Measurements from ENCODE around the gene COL23A1. TPM values are rescaled to one million over a fixed set of nuclear protein-coding genes. Genes with fewer than 3 reads are reported as not detected.

Gene COL23A1
- total RNA-seq, 4 donors from 2014 or later: 2.5 to 3.4 (median 3.0) TPM

DNA sequence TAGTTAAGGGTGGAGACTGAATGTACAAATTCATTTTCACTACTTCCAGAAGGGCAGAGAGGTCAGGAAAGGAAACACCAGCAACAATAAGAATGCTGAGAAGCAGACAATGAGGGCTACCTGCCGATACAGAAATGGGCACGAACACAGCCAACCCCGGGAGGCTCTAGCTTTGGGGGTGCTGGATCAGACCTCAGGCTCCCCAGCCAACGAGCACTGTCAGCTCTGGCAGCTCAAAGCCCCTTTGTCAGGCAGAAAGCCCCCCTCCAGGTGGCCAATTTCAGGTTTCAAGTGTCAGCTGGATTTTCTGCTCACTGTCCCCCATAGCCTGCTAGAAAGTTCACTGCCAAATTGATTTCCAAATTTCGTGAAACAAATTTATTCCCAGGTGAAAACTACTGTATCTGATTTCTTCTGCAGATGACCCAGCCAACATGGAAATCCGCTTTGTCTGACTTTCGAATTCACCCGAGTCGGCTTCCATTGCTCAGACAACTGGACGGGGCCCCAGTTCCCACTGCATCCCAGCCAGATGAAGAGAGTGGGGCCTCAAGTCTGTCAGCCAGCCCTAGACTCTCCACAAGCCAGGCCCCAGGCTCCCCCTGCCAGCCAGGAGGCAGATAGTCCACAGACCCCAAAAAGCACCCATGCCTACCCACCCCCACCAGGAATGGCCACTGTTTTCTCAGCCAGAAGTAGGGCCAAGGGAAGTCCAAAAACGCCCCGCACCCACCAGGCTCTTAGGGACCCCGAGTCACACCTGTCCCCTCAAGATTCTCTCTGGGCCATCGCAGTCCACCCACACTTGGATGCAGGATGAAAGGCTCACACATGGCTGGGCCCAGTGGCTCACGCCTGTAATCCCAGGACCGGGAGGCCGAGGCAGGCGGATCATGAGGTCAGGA is 261.1 kb downstream of the COL23A1 start:
- intact Hi-C loops (cut with DNase I; ENCODE audit: low total_unique reads): no loop called here
- TF ChIP-seq POLR2A (IDR thresholded peaks at IDR 0.05) (no peak), CTCF (IDR thresholded peaks at IDR 0.05) (no peak)
- no peak overlapping the region for H3K4me3 ChIP-seq (ENCODE audit: low read depth, poor library complexity, severe bottlenecking)
- 90 to 93% methylated on average over 18 of the region's 18 CpGs for WGBS, 2 donors
- no peak for DNase-seq (ENCODE audit: low spot score in 2 of 2)

- TF ChIP-seq POLR2A (IDR thresholded peaks at IDR 0.05) (no peak), CTCF (IDR thresholded peaks at IDR 0.05) (no peak)
- intact Hi-C loops (cut with DNase I; ENCODE audit: low total_unique reads): no loop called here
- 84 to 86% methylated on average over 15 to 18 of the region's 18 CpGs for WGBS, 2 donors
- DNase-seq (ENCODE audit: low spot score in 2 of 2): no peak
- H3K4me3 ChIP-seq (ENCODE audit: low read depth, poor library complexity, severe bottlenecking): no peak overlapping the region
Observed at GRCh38 chr5:178327931-178328711, 262.1 kb downstream of the COL23A1 start.

GRCh38 chr5:178327446-178327845 is 262.7 kb downstream of the COL23A1 start:
- intact Hi-C loops (cut with DNase I; ENCODE audit: low total_unique reads): no loop called here
- no peak for TF ChIP-seq CTCF (IDR thresholded peaks at IDR 0.05)
- no peak for TF ChIP-seq POLR2A (IDR thresholded peaks at IDR 0.05)
- 89 to 98% methylated on average over 9 to 10 of the region's 10 CpGs for WGBS, 2 donors
- H3K4me3 ChIP-seq (ENCODE audit: low read depth, poor library complexity, severe bottlenecking): no peak overlapping the region
- no peak for DNase-seq (ENCODE audit: low spot score in 2 of 2)

- 61 to 74% methylated on average over 7 of the region's 7 CpGs for WGBS, 2 donors
- TF ChIP-seq CTCF (IDR thresholded peaks at IDR 0.05) (no peak), POLR2A (IDR thresholded peaks at IDR 0.05) (no peak)
- intact Hi-C loops (cut with DNase I; ENCODE audit: low total_unique reads): no loop called here
Observed at GRCh38 chr5:178326374-178326715, 263.8 kb downstream of the COL23A1 start.

DNA sequence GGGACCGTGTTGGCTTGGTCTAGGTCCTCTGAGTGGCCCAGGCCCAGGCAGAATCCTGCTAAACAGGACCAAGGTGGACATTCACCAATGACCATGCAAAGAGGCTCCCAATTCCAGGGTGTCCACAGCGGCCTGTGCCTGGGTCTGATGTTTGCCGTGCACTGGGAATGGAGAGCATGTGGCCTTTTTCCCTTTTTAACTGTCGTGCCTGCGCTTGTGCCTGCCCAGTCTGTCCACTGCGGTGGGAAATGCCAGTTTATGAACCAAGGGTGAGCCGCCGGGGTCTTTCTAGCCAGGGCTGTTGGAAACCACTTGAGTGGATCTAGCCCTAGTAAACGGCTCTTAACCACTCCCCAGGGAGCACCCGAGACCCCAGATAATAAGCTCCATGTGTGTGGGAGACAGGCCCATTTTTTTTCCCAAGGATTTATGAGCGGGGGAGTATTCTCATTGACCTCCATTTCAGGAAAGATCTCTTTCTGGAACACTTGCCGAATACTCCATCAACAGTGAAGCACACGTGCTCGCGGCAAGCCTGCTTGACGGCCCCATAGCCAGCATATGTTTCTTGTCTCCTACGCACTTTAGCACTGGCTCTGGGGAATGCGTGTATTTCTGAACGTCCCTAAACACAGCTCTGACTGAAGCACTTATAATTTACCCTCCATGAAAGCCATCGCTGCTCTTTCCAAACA is 264.4 kb downstream of the COL23A1 start:
- WGBS, 2 donors: 77 to 88% methylated on average over 19 to 20 of the region's 20 CpGs
- intact Hi-C loops (cut with DNase I; ENCODE audit: low total_unique reads): no loop called here
- DNase-seq (ENCODE audit: low spot score in 2 of 2): no peak
- H3K4me3 ChIP-seq (ENCODE audit: low read depth, poor library complexity, severe bottlenecking): no peak overlapping the region
- TF ChIP-seq POLR2A (IDR thresholded peaks at IDR 0.05) (no peak), CTCF (IDR thresholded peaks at IDR 0.05) (no peak)

More at GRCh38 chr5:178326374-178326715, 263.8 kb downstream of the COL23A1 start:
- DNase-seq (ENCODE audit: low spot score in 2 of 2): no peak
- H3K4me3 ChIP-seq (ENCODE audit: low read depth, poor library complexity, severe bottlenecking): no peak overlapping the region

Measured in lower leg skin (tissue), 4 donors.